ENCODE data around the gene AP1S2. TPM values are rescaled to one million over a fixed set of nuclear protein-coding genes. Genes with fewer than 3 reads are reported as not detected.

AP1S2 gene
- total RNA-seq, 1 donor from 2014 or later: 99.3 TPM

DNA sequence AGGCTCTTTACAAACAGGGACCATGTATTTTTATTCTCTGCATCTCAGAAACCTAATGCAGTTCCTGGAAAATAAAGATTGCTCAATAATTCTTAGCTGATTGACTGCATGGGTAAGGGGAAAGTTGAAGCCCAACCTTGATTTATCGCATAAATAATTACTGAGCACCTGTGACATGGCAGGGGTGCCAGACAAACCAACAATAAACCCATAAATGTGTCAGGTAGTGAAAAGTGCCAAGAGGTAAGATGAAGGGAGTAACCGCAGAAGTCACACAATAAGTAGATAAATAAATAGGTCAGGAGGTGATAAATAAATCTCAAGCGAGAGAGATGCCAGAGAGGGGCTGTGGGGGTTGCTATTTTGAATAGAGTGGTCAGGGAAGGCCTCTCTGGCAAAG lies 20.1 kb upstream of the AP1S2 start:
- Histone ChIP-seq H3K27ac (no peak overlapping the region), H3K36me3 (no peaks in the 10 kb centered on the region), H3K4me1 (no peaks in the 10 kb centered on the region), H3K27me3 (no peaks in the 10 kb centered on the region), H3K4me3 (no peak overlapping the region), H3K9me3 (no peaks in the 10 kb centered on the region)
- no peak for DNase-seq (ENCODE audit: low spot score in 2 of 2)
- TF ChIP-seq CTCF (IDR thresholded peaks at IDR 0.05): no peak
- intact Hi-C loops (cut with DNase I): no loop called here

DNA sequence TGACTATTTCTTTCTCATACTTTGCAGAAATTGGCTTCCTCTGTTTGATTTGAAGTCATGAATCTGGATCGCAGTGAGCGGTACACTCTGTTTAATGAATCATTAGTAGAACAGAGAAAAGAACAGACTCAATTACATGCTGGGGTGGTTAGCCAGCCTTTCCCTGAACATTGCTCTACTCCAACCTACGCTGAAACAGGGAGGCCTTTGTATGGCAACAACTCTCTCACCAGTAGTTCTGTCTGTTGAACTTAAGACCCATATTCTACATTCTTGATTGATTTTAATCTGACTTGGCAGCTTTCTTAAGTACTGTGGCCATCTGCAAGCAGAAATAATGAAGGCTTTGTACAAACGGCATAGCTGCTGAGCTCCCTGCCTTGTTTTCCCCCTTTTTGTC lies 19.0 kb upstream of the AP1S2 start:
- no peak overlapping the region for H3K27ac ChIP-seq
- H3K9me3 ChIP-seq: no peaks in the 10 kb centered on the region
- DNase-seq (ENCODE audit: low spot score in 2 of 2): no peak
- no peaks in the 10 kb centered on the region for H3K27me3 ChIP-seq
- intact Hi-C loops (cut with DNase I): no loop called here
- H3K4me3 ChIP-seq: no peak overlapping the region
- no peaks in the 10 kb centered on the region for H3K36me3 ChIP-seq
- H3K4me1 ChIP-seq: no peaks in the 10 kb centered on the region
- no peak for TF ChIP-seq CTCF (IDR thresholded peaks at IDR 0.05)

- Histone ChIP-seq H3K27ac (no peak overlapping the region), H3K27me3 (no peaks in the 10 kb centered on the region), H3K4me3 (no peak overlapping the region), H3K36me3 (no peaks in the 10 kb centered on the region), H3K9me3 (no peaks in the 10 kb centered on the region), H3K4me1 (no peaks in the 10 kb centered on the region)
- DNase-seq (ENCODE audit: low spot score in 2 of 2): no peak
- TF ChIP-seq CTCF (IDR thresholded peaks at IDR 0.05): no peak
- intact Hi-C loops (cut with DNase I): no loop called here
These were observed 15.7 kb upstream of the AP1S2 start for GRCh38 chrX:15870310-15870709.

- intact Hi-C loops (cut with DNase I): no loop called here
- H3K4me3 ChIP-seq: no peak overlapping the region
- no peaks in the 10 kb centered on the region for H3K36me3 ChIP-seq
- H3K9me3 ChIP-seq: no peaks in the 10 kb centered on the region
- no peak for TF ChIP-seq CTCF (IDR thresholded peaks at IDR 0.05)
- H3K27me3 ChIP-seq: no peaks in the 10 kb centered on the region
- no peak for DNase-seq (ENCODE audit: low spot score in 2 of 2)
- H3K27ac ChIP-seq: no peak overlapping the region
- H3K4me1 ChIP-seq: no peaks in the 10 kb centered on the region
These were observed 15.1 kb upstream of the AP1S2 start for GRCh38 chrX:15869695-15870094.

- no peaks in the 10 kb centered on the region for H3K9me3 ChIP-seq
- H3K36me3 ChIP-seq: no peaks in the 10 kb centered on the region
- H3K4me3 ChIP-seq: no peak overlapping the region
- H3K27ac ChIP-seq: no peak overlapping the region
- H3K4me1 ChIP-seq: no peaks in the 10 kb centered on the region
- TF ChIP-seq CTCF (IDR thresholded peaks at IDR 0.05): no peak
- no peak for DNase-seq (ENCODE audit: low spot score in 2 of 2)
- H3K27me3 ChIP-seq: no peaks in the 10 kb centered on the region
- intact Hi-C loops (cut with DNase I): no loop called here
These were observed 11.5 kb upstream of the AP1S2 start for GRCh38 chrX:15866147-15866546.

- Histone ChIP-seq H3K4me3 (no peak overlapping the region), H3K36me3 (no peaks in the 10 kb centered on the region), H3K27ac (no peak overlapping the region), H3K4me1 (no peaks in the 10 kb centered on the region), H3K9me3 (no peaks in the 10 kb centered on the region), H3K27me3 (no peaks in the 10 kb centered on the region)
- intact Hi-C loops (cut with DNase I): no loop called here
- DNase-seq (ENCODE audit: low spot score in 2 of 2): no peak
- TF ChIP-seq CTCF (IDR thresholded peaks at IDR 0.05): no peak
These were observed 10.0 kb upstream of the AP1S2 start for GRCh38 chrX:15864629-15865028.
